Transverse colon (tissue), 4 donors: ENCODE data around the gene ZBTB7C. TPM values are rescaled to one million over a fixed set of nuclear protein-coding genes. Genes with fewer than 3 reads are reported as not detected.

Source experiments
- DNase-seq: peaks from one replicate; pipeline ENCODE4 v3.0.0-alpha.2; 2019
- H3K27ac ChIP-seq, 4 donors: fragments of 200-600 bp; sonication (generic); 2 replicates each; pipeline ENCODE4 v1.5.1; 2016 to 2018; ENCODE audit warnings: inconsistent platforms in 4 of 4
- H3K27me3 ChIP-seq: fragments of 200-600 bp; sonication (generic); 2 replicates; pipeline ENCODE4 v1.5.1; 2017; ENCODE audit warnings: inconsistent platforms
- H3K36me3 ChIP-seq, 4 donors: fragments of 200-600 bp; sonication (generic); 2 replicates each; pipeline ENCODE4 v1.5.1; 2017 to 2019; ENCODE audit warnings: inconsistent platforms in 4 of 4
- H3K4me1 ChIP-seq, 4 donors: fragments of 200-600 bp; sonication (generic); 2 replicates each; pipeline ENCODE4 v1.5.1; 2017 to 2020; ENCODE audit warnings: inconsistent platforms in 4 of 4
- H3K4me3 ChIP-seq, 4 donors: fragments of 200-600 bp; sonication (generic); 1 replicate in 1 of 4; 2 replicates in 3 of 4; pipeline versions ENCODE4 v1.5.1 to v1.6.1; 2017 to 2019; ENCODE audit warnings: inconsistent platforms in 4 of 4
- H3K9me3 ChIP-seq, 2 donors: fragments of 200-600 bp; sonication (generic); 2 replicates each; pipeline ENCODE4 v1.5.1; 2017 to 2019; ENCODE audit warnings: inconsistent platforms in 2 of 2
- CTCF ChIP-seq, 5 experiments: fragments of 200-600 bp in 3 of 5; fragments of 450-650 bp in 2 of 5; sonication (generic) in 3 of 5; IDR thresholded peaks; 1 replicate in 2 of 5; 2 replicates in 3 of 5; pipeline ENCODE4 v1.5.1; 2016 to 2017; ENCODE audit warnings: antibody characterized with exemption in 5 of 5, inconsistent platforms in 3 of 5, mild to moderate bottlenecking in 2 of 5, moderate library complexity in 1 of 5
- EP300 ChIP-seq: sonication (generic); formaldehyde crosslinking; IDR thresholded peaks from one replicate; pipeline ENCODE4 v1.6.1; 2017; ENCODE audit warnings: antibody characterized with exemption, low read depth
- POLR2A ChIP-seq: fragments of 450-650 bp; IDR thresholded peaks from one replicate; pipeline ENCODE4 v1.6.1; 2016; ENCODE audit warnings: antibody characterized with exemption, mild to moderate bottlenecking, moderate library complexity
- POLR2AphosphoS5 ChIP-seq, 3 donors: sonication (generic); formaldehyde crosslinking; IDR thresholded peaks; one replicate each; pipeline ENCODE4 v1.6.1; 2016; ENCODE audit warnings: antibody characterized with exemption in 3 of 3
- WGBS, 2 donors: methylation state at CpG; one replicate each; pipeline ENCODE4 v1.1.5; 2018; ENCODE audit warnings: low coverage in 1 of 2; 5-methylcytosine and 5-hydroxymethylcytosine counted together
- in situ Hi-C, 4 donors: fragments of 200-750 bp; cut with MboI; loops; one replicate each; pipeline versions ENCODE4 v1.15.0 to v1.15.1; 2017; ENCODE audit warnings: low sequenced_read_pairs in 3 of 4, low pct_ligation_motif_present in 1 of 4, low pct_unique_long_range_greater_than_20kb in 1 of 4
- intact Hi-C: fragments of 100-400 bp; cut with DNase I; formaldehyde crosslinking; loops from one replicate; pipeline ENCODE4 v1.15.1; 2023; ENCODE audit warnings: low total_unique reads
- total RNA-seq, 4 donors: library from RNA; depleted of rRNA; stranded (reverse); fragments of >200 nt; gene quantifications; one replicate each; pipeline ENCODE4 v1.1.0, GENCODE V29; 2016

ZBTB7C gene
- total RNA-seq, 4 donors from 2014 or later: 38.4 to 81.2 (median 47.5) TPM

GRCh38 chr18:48334845-48335244 is 74.3 kb downstream of the ZBTB7C start:
- Histone ChIP-seq H3K27me3 (no peaks in the 10 kb centered on the region), H3K36me3 (no peaks in the 10 kb centered on the region), H3K27ac (no peak overlapping the region), H3K4me3 (no peak overlapping the region), H3K9me3 (no peaks in the 10 kb centered on the region), H3K4me1 (no peaks in the 10 kb centered on the region)
- intact Hi-C loops (no loop called here), in situ Hi-C loops (loop anchor here in 2 of 4 donors (25.0 kb wide), 1 partner anchor 298 kb away; no protein-coding TSS in a partner anchor)
- no peak for TF ChIP-seq CTCF (IDR thresholded peaks at IDR 0.05)
- no peak for TF ChIP-seq POLR2A
- no peak for TF ChIP-seq POLR2AphosphoS5 (IDR thresholded peaks at IDR 0.05)
- TF ChIP-seq EP300: no peak
- 90% methylated on average over 3 of the region's 3 CpGs; no CpG with 5 or more reads in 1 of the 2 donors for WGBS, 2 donors
- DNase-seq: no peak

- in situ Hi-C loops (loop anchor here in 2 of 4 donors (25.0 kb wide), 1 partner anchor 296 kb away; no protein-coding TSS in a partner anchor), intact Hi-C loops (no loop called here)
- DNase-seq: no peak
- TF ChIP-seq EP300 (no peak), CTCF (IDR thresholded peaks at IDR 0.05) (no peak), POLR2A (no peak), POLR2AphosphoS5 (IDR thresholded peaks at IDR 0.05) (no peak)
- H3K4me1 ChIP-seq: no peaks in the 10 kb centered on the region
- 39% methylated on average over 4 of the region's 4 CpGs; no CpG with 5 or more reads in 1 of the 2 donors for WGBS, 2 donors
- no peaks in the 10 kb centered on the region for H3K36me3 ChIP-seq
- no peaks in the 10 kb centered on the region for H3K27me3 ChIP-seq
- no peak overlapping the region for H3K4me3 ChIP-seq
- no peak overlapping the region for H3K27ac ChIP-seq
- H3K9me3 ChIP-seq: no peaks in the 10 kb centered on the region
These were observed 75.6 kb downstream of the ZBTB7C start for GRCh38 chr18:48333563-48333962.

- Histone ChIP-seq H3K27ac (no peak overlapping the region), H3K4me1 (no peaks in the 10 kb centered on the region), H3K4me3 (no peak overlapping the region), H3K36me3 (no peaks in the 10 kb centered on the region), H3K27me3 (no peaks in the 10 kb centered on the region), H3K9me3 (no peaks in the 10 kb centered on the region)
- no peak for TF ChIP-seq POLR2A
- no peak for TF ChIP-seq EP300
- no peak for TF ChIP-seq POLR2AphosphoS5 (IDR thresholded peaks at IDR 0.05)
- no peak for TF ChIP-seq CTCF (IDR thresholded peaks at IDR 0.05)
- DNase-seq: no peak
- 30 to 64% methylated on average over 2 to 8 of the region's 8 CpGs for WGBS, 2 donors
- in situ Hi-C loops: loop anchor here in 2 of 4 donors (25.0 kb wide), 1 partner anchor 293 kb away; no protein-coding TSS in a partner anchor
- intact Hi-C loops: no loop called here
These were observed 78.9 kb downstream of the ZBTB7C start for GRCh38 chr18:48330016-48330991.

GRCh38 chr18:48328473-48329210 is 80.5 kb downstream of the ZBTB7C start:
- Histone ChIP-seq H3K9me3 (no peaks in the 10 kb centered on the region), H3K36me3 (no peaks in the 10 kb centered on the region), H3K4me3 (no peak overlapping the region), H3K27me3 (no peaks in the 10 kb centered on the region), H3K4me1 (no peaks in the 10 kb centered on the region), H3K27ac (no peak overlapping the region)
- intact Hi-C loops (no loop called here), in situ Hi-C loops (loop anchor here in 2 of 4 donors (25.0 kb wide), 1 partner anchor 291 kb away; no protein-coding TSS in a partner anchor)
- DNase-seq: no peak
- TF ChIP-seq CTCF (IDR thresholded peaks at IDR 0.05) (no peak), EP300 (no peak), POLR2AphosphoS5 (IDR thresholded peaks at IDR 0.05) (no peak), POLR2A (no peak)
- WGBS, 2 donors: 90 to 92% methylated on average over 4 to 7 of the region's 7 CpGs
